ENCODE data around the gene SCIMP. TPM values are rescaled to one million over a fixed set of nuclear protein-coding genes. Genes with fewer than 3 reads are reported as not detected.
"Not testable (repeated sequence)": the region's sequence is repeated elsewhere in the genome, so short reads cannot be mapped to it uniquely, and the experiment has no call there.

The SCIMP gene
- total RNA-seq, 4 donors from 2014 or later = 0.27 to 1.8 (median 0.37) TPM

GRCh38 chr17:5164436-5164835 lies 70.2 kb downstream of the SCIMP start:
- no peak for ATAC-seq

GRCh38 chr17:5161793-5162192 lies 72.9 kb downstream of the SCIMP start:
- H3K36me3 ChIP-seq; in situ Hi-C loops (cut with MboI; ENCODE audit: low sequenced_read_pairs in 4 of 4); DNase-seq; intact Hi-C loops (cut with DNase I; ENCODE audit: low total_unique reads); H3K27me3 ChIP-seq; H3K4me3 ChIP-seq; ATAC-seq; H3K27ac ChIP-seq; H3K9me3 ChIP-seq; H3K4me1 ChIP-seq: not testable (repeated sequence)

More at GRCh38 chr17:5164436-5164835, 70.2 kb downstream of the SCIMP start:
- Histone ChIP-seq H3K4me3 (no peak overlapping the region), H3K36me3 (no peaks in the 10 kb centered on the region), H3K27ac (no peak overlapping the region), H3K27me3 (no peaks in the 10 kb centered on the region), H3K4me1 (no peaks in the 10 kb centered on the region), H3K9me3 (no peaks in the 10 kb centered on the region)
- no peak for DNase-seq
- in situ Hi-C loops (cut with MboI; ENCODE audit: low sequenced_read_pairs in 4 of 4) (no loop called here), intact Hi-C loops (cut with DNase I; ENCODE audit: low total_unique reads) (no loop called here)
- no peak for TF ChIP-seq POLR2A (IDR thresholded peaks at IDR 0.05)
- no peak for TF ChIP-seq CTCF (IDR thresholded peaks at IDR 0.05 in 4 of 5, conservative IDR thresholded peaks at IDR 0.05 in 1 of 5)

- ATAC-seq; H3K36me3 ChIP-seq; in situ Hi-C loops (cut with MboI; ENCODE audit: low sequenced_read_pairs in 4 of 4); DNase-seq; H3K27ac ChIP-seq; H3K4me3 ChIP-seq; H3K4me1 ChIP-seq; H3K27me3 ChIP-seq; H3K9me3 ChIP-seq; intact Hi-C loops (cut with DNase I; ENCODE audit: low total_unique reads): not testable (repeated sequence)
Measured at GRCh38 chr17:5160702-5161101, 74.0 kb downstream of the SCIMP start.

Other genes starting within 250 kb of the SCIMP start
- 10 to 100 TPM; 19.1 to 46.4 (median 36.4) TPM for gene CAMTA2, start 247.2 kb downstream of the SCIMP start, total RNA-seq
- gene INCA1, start 237.3 kb downstream of the SCIMP start, total RNA-seq = 1 to 10 TPM; 1.9 to 5.7 (median 4.3) TPM
- gene KIF1C, start 236.9 kb downstream of the SCIMP start, total RNA-seq = 100 to 1,000 TPM; 327 to 543 (median 393) TPM
- gene SLC52A1, start 199.4 kb downstream of the SCIMP start, total RNA-seq = not detected
- 10 to 100 TPM in 1 of 4 donors, 1 to 10 TPM in 3; 6.1 to 11.4 (median 7.6) TPM for gene ZFP3, start 156.4 kb downstream of the SCIMP start, total RNA-seq
- 10 to 100 TPM in 1 of 4 donors, 1 to 10 TPM in 3; 5.8 to 13.5 (median 7.7) TPM for gene ZNF232, start 123.0 kb downstream of the SCIMP start, total RNA-seq
- gene USP6, start 118.8 kb downstream of the SCIMP start, total RNA-seq = under 1 TPM; 0.26 to 0.97 (median 0.63) TPM
- gene ZNF594, start 43.0 kb downstream of the SCIMP start, total RNA-seq = 1 to 10 TPM; 1.1 to 6.7 (median 2.9) TPM
- 10 to 100 TPM; 55.4 to 94.8 (median 87.2) TPM for gene RABEP1, start 47.4 kb upstream of the SCIMP start, total RNA-seq
- 100 to 1,000 TPM; 140 to 197 (median 166) TPM for gene NUP88, start 184.8 kb upstream of the SCIMP start, total RNA-seq
- gene RPAIN, start 185.3 kb upstream of the SCIMP start, total RNA-seq = 10 to 100 TPM; 45.3 to 66.7 (median 53.7) TPM
- gene C1QBP, start 204.3 kb upstream of the SCIMP start, total RNA-seq = 100 to 1,000 TPM; 102 to 200 (median 134) TPM
- 10 to 100 TPM in 2 of 4 donors, 1 to 10 TPM in 2; 5.9 to 10.9 (median 9.2) TPM for gene DHX33, start 234.1 kb upstream of the SCIMP start, total RNA-seq

All from gastrocnemius medialis (tissue), 4 donors.